ENCODE data around the gene CFAP210.

The CFAP210 gene

GRCh38 chr2:169644173-169644572, 50.0 kb downstream of the CFAP210 start:
- no peaks in the 10 kb centered on the region for H4K20me1 ChIP-seq (ENCODE audit: insufficient read depth, low read length)
- H3K4me3 ChIP-seq (ENCODE audit: low read depth in 1 of 2, low read length in 2 of 2): no peak overlapping the region
- no peaks in the 10 kb centered on the region for H3K27me3 ChIP-seq (ENCODE audit: insufficient read depth, low read length, poor library complexity)
- no peak overlapping the region for H2AFZ ChIP-seq (ENCODE audit: low read depth, low read length)
- TF ChIP-seq CTCF (IDR thresholded peaks at IDR 0.05; ENCODE audit: borderline replicate concordance, extremely low read depth, low read length, poor library complexity, severe bottlenecking) (no peak), EZH2 (IDR thresholded peaks at IDR 0.05; ENCODE audit: borderline replicate concordance, low read depth, low read length, severe bottlenecking) (no peak)
- no peak overlapping the region for H3K27ac ChIP-seq (ENCODE audit: low read length)
- H3K4me2 ChIP-seq (ENCODE audit: insufficient read depth, low read length): no peak overlapping the region
- no peaks in the 10 kb centered on the region for H3K4me1 ChIP-seq (ENCODE audit: insufficient read depth, low read length)
- no peaks in the 10 kb centered on the region for H3K9me3 ChIP-seq (ENCODE audit: insufficient read depth, low read length, severe bottlenecking)
- ATAC-seq (ENCODE audit: insufficient read depth, low read depth) (no peak), DNase-seq (no peak)
- no peak overlapping the region for H3K9ac ChIP-seq (ENCODE audit: low read depth, low read length)
- H3K79me2 ChIP-seq (ENCODE audit: insufficient read depth, low read length): no peaks in the 10 kb centered on the region
- H3K36me3 ChIP-seq (ENCODE audit: insufficient read depth, low read length): no peaks in the 10 kb centered on the region; the same call in 1 of the 2 replicates

GRCh38 chr2:169641464-169641863, 52.7 kb downstream of the CFAP210 start:
- no peaks in the 10 kb centered on the region for H3K9me3 ChIP-seq (ENCODE audit: insufficient read depth, low read length, severe bottlenecking)
- H3K4me2 ChIP-seq (ENCODE audit: insufficient read depth, low read length): no peak overlapping the region
- H3K4me1 ChIP-seq (ENCODE audit: insufficient read depth, low read length): no peaks in the 10 kb centered on the region
- H3K79me2 ChIP-seq (ENCODE audit: insufficient read depth, low read length): no peaks in the 10 kb centered on the region
- TF ChIP-seq CTCF (IDR thresholded peaks at IDR 0.05; ENCODE audit: borderline replicate concordance, extremely low read depth, low read length, poor library complexity, severe bottlenecking): no peak
- no peak for TF ChIP-seq EZH2 (IDR thresholded peaks at IDR 0.05; ENCODE audit: borderline replicate concordance, low read depth, low read length, severe bottlenecking)
- no peak overlapping the region for H3K4me3 ChIP-seq (ENCODE audit: low read depth in 1 of 2, low read length in 2 of 2)
- H3K9ac ChIP-seq (ENCODE audit: low read depth, low read length): no peak overlapping the region
- H3K27me3 ChIP-seq (ENCODE audit: insufficient read depth, low read length, poor library complexity): no peaks in the 10 kb centered on the region
- no peak overlapping the region for H2AFZ ChIP-seq (ENCODE audit: low read depth, low read length)
- no peak overlapping the region for H3K27ac ChIP-seq (ENCODE audit: low read length)
- no peaks in the 10 kb centered on the region for H4K20me1 ChIP-seq (ENCODE audit: insufficient read depth, low read length)
- no peak for DNase-seq
- no peak for ATAC-seq (ENCODE audit: insufficient read depth, low read depth)
- peaks cover 21% of the 10 kb centered on the region; the same call in 1 of the 2 replicates for H3K36me3 ChIP-seq (ENCODE audit: insufficient read depth, low read length)

GRCh38 chr2:169640104-169640503, 54.1 kb downstream of the CFAP210 start:
- no peak for ATAC-seq (ENCODE audit: insufficient read depth, low read depth)
- Histone ChIP-seq H3K79me2 (ENCODE audit: insufficient read depth, low read length) (no peaks in the 10 kb centered on the region), H3K4me3 (ENCODE audit: low read depth in 1 of 2, low read length in 2 of 2) (no peak overlapping the region), H3K36me3 (ENCODE audit: insufficient read depth, low read length) (peaks cover 34% of the 10 kb centered on the region), H3K4me2 (ENCODE audit: insufficient read depth, low read length) (no peak overlapping the region), H3K27ac (ENCODE audit: low read length) (no peak overlapping the region), H2AFZ (ENCODE audit: low read depth, low read length) (no peak overlapping the region), H4K20me1 (ENCODE audit: insufficient read depth, low read length) (no peaks in the 10 kb centered on the region), H3K27me3 (ENCODE audit: insufficient read depth, low read length, poor library complexity) (no peaks in the 10 kb centered on the region), H3K9me3 (ENCODE audit: insufficient read depth, low read length, severe bottlenecking) (no peaks in the 10 kb centered on the region), H3K9ac (ENCODE audit: low read depth, low read length) (no peak overlapping the region), H3K4me1 (ENCODE audit: insufficient read depth, low read length) (no peaks in the 10 kb centered on the region)
- DNase-seq: no peak
- TF ChIP-seq EZH2 (IDR thresholded peaks at IDR 0.05; ENCODE audit: borderline replicate concordance, low read depth, low read length, severe bottlenecking) (no peak), CTCF (IDR thresholded peaks at IDR 0.05; ENCODE audit: borderline replicate concordance, extremely low read depth, low read length, poor library complexity, severe bottlenecking) (no peak)

- Histone ChIP-seq H3K4me2 (ENCODE audit: insufficient read depth, low read length) (no peak overlapping the region), H2AFZ (ENCODE audit: low read depth, low read length) (no peak overlapping the region), H3K4me3 (ENCODE audit: low read depth in 1 of 2, low read length in 2 of 2) (no peak overlapping the region), H3K9me3 (ENCODE audit: insufficient read depth, low read length, severe bottlenecking) (no peaks in the 10 kb centered on the region), H3K27me3 (ENCODE audit: insufficient read depth, low read length, poor library complexity) (no peaks in the 10 kb centered on the region), H3K4me1 (ENCODE audit: insufficient read depth, low read length) (no peaks in the 10 kb centered on the region), H3K9ac (ENCODE audit: low read depth, low read length) (no peak overlapping the region), H3K27ac (ENCODE audit: low read length) (no peak overlapping the region), H3K36me3 (ENCODE audit: insufficient read depth, low read length) (peaks cover 59% of the 10 kb centered on the region), H3K79me2 (ENCODE audit: insufficient read depth, low read length) (no peaks in the 10 kb centered on the region), H4K20me1 (ENCODE audit: insufficient read depth, low read length) (no peaks in the 10 kb centered on the region)
- DNase-seq: no peak
- ATAC-seq (ENCODE audit: insufficient read depth, low read depth): no peak
- TF ChIP-seq EZH2 (IDR thresholded peaks at IDR 0.05; ENCODE audit: borderline replicate concordance, low read depth, low read length, severe bottlenecking) (no peak), CTCF (IDR thresholded peaks at IDR 0.05; ENCODE audit: borderline replicate concordance, extremely low read depth, low read length, poor library complexity, severe bottlenecking) (no peak)
Observed at GRCh38 chr2:169637620-169638019, 56.6 kb downstream of the CFAP210 start.
